HEK293 (cell line): ENCODE measurements around the gene SETD3.
A peak's percentile ranks its signal among the peaks of the same experiment; 100 is the strongest.

Source experiments
- CTCF ChIA-PET: fragments of 350-600 bp; formaldehyde crosslinking; extraction: SDS; loops from one replicate; lab custom pipeline; 2021; ENCODE audit warnings: antibody characterized with exemption; lab: Yijun Ruan, JAX
- POLR2A ChIA-PET: fragments of 300-600 bp; formaldehyde crosslinking; extraction: SDS; loops from one replicate; lab custom pipeline; 2020; ENCODE audit warnings: antibody characterized with exemption, inconsistent platforms; lab: Yijun Ruan, JAX
- H3K27ac ChIP-seq: fragments of 200-500 bp; sonication (Bioruptor generic); 2 replicates; pipeline ENCODE4 v1.5.1; 2014; ENCODE audit warnings: low read depth, low read length, control low read depth, inconsistent platforms; ENCODE audit errors: extremely low read depth
- H3K36me3 ChIP-seq, 2 experiments: fragments of 200-500 bp in 1 of 2; sonication (Bioruptor generic) in 1 of 2; 1 replicate in 1 of 2; 2 replicates in 1 of 2; pipeline ENCODE4 v1.5.1; 2014 to 2017; ENCODE audit warnings: inconsistent platforms in 2 of 2, low read length in 2 of 2; ENCODE audit not compliant: control insufficient read depth in 2 of 2, insufficient read depth in 1 of 2
- H3K4me1 ChIP-seq: fragments of 200-500 bp; sonication (Bioruptor generic); 2 replicates; pipeline ENCODE4 v1.5.1; 2014; ENCODE audit warnings: mild to moderate bottlenecking, low read length, inconsistent platforms; ENCODE audit not compliant: control insufficient read depth, insufficient read depth
- H3K4me3 ChIP-seq: 2 replicates; pipeline ENCODE4 v1.5.1; 2011; ENCODE audit warnings: low read depth, mild to moderate bottlenecking, control low read depth, low read length, moderate library complexity
- H3K9me3 ChIP-seq: fragments of 200-500 bp; sonication (Bioruptor generic); 2 replicates; pipeline ENCODE4 v1.5.1; 2014; ENCODE audit warnings: low read depth, low read length, inconsistent platforms; ENCODE audit not compliant: control insufficient read depth, insufficient read depth
- ZFHX2 ChIP-seq: fragments of 450-650 bp; formaldehyde crosslinking; conservative IDR thresholded peaks from 2 replicates; pipeline ENCODE4 v1.5.1; 2016; ENCODE audit warnings: missing biosample characterization, missing genetic modification characterization
- ZNF174 ChIP-seq: fragments of 450-650 bp; formaldehyde crosslinking; IDR thresholded peaks from 2 replicates; pipeline ENCODE4 v1.5.0; 2017; ENCODE audit warnings: missing biosample characterization, mild to moderate bottlenecking, missing genetic modification characterization
- ZNF266 ChIP-seq: fragments of 450-650 bp; formaldehyde crosslinking; IDR thresholded peaks from 2 replicates; pipeline ENCODE4 v1.5.1; 2016; ENCODE audit warnings: missing biosample characterization, missing genetic modification characterization, low read depth
- ZNF426 ChIP-seq: fragments of 450-650 bp; formaldehyde crosslinking; IDR thresholded peaks from 2 replicates; pipeline ENCODE4 v1.5.1; 2017; ENCODE audit warnings: missing biosample characterization, missing genetic modification characterization, mild to moderate bottlenecking, inconsistent platforms, moderate library complexity
- ZNF654 ChIP-seq: fragments of 450-650 bp; formaldehyde crosslinking; IDR thresholded peaks from 2 replicates; pipeline ENCODE4 v1.5.1; 2016; ENCODE audit warnings: low read depth, missing biosample characterization, missing genetic modification characterization
- ZNF707 ChIP-seq: fragments of 450-650 bp; formaldehyde crosslinking; IDR thresholded peaks from 2 replicates; pipeline ENCODE4 v1.5.1; 2016; ENCODE audit warnings: missing biosample characterization, missing genetic modification characterization
- TF ChIP-seq, protein P1 (sequence below): fragments of 450-650 bp; formaldehyde crosslinking; IDR thresholded peaks from 2 replicates; pipeline ENCODE4 v1.5.1; 2016; ENCODE audit warnings: missing biosample characterization, missing genetic modification characterization
- TF ChIP-seq, protein P2 (sequence below): fragments of 450-650 bp; formaldehyde crosslinking; IDR thresholded peaks from 2 replicates; pipeline ENCODE4 v1.5.1; 2016; ENCODE audit warnings: missing biosample characterization, missing genetic modification characterization
- TF ChIP-seq, protein P3 (sequence below): fragments of 450-650 bp; formaldehyde crosslinking; IDR thresholded peaks from 2 replicates; pipeline ENCODE4 v1.5.1; 2016; ENCODE audit warnings: missing biosample characterization, missing genetic modification characterization
- TF ChIP-seq, protein P4 (sequence below): fragments of 450-650 bp; formaldehyde crosslinking; IDR thresholded peaks from 2 replicates; pipeline ENCODE4 v1.5.1; 2017; ENCODE audit warnings: missing biosample characterization, missing genetic modification characterization
- TF ChIP-seq, protein P5 (sequence below): fragments of 450-650 bp; formaldehyde crosslinking; IDR thresholded peaks from 2 replicates; pipeline ENCODE4 v1.5.1; 2017; ENCODE audit warnings: missing biosample characterization, missing genetic modification characterization
- TF ChIP-seq, protein P6 (sequence below): fragments of 450-650 bp; formaldehyde crosslinking; IDR thresholded peaks from 2 replicates; pipeline ENCODE4 v1.5.1; 2016; ENCODE audit warnings: missing biosample characterization, missing genetic modification characterization
- TF ChIP-seq, protein P7 (sequence below): fragments of 450-650 bp; formaldehyde crosslinking; IDR thresholded peaks from 2 replicates; pipeline ENCODE4 v1.5.1; 2017; ENCODE audit warnings: missing biosample characterization, missing genetic modification characterization
- TF ChIP-seq, protein P8 (sequence below): fragments of 450-650 bp; formaldehyde crosslinking; IDR thresholded peaks from 2 replicates; pipeline ENCODE4 v1.5.1; 2016; ENCODE audit warnings: missing biosample characterization, missing genetic modification characterization
- TF ChIP-seq, protein P9 (sequence below): fragments of 450-650 bp; formaldehyde crosslinking; IDR thresholded peaks from 2 replicates; pipeline ENCODE4 v1.5.1; 2016; ENCODE audit warnings: missing biosample characterization, missing genetic modification characterization

SETD3 gene

DNA sequence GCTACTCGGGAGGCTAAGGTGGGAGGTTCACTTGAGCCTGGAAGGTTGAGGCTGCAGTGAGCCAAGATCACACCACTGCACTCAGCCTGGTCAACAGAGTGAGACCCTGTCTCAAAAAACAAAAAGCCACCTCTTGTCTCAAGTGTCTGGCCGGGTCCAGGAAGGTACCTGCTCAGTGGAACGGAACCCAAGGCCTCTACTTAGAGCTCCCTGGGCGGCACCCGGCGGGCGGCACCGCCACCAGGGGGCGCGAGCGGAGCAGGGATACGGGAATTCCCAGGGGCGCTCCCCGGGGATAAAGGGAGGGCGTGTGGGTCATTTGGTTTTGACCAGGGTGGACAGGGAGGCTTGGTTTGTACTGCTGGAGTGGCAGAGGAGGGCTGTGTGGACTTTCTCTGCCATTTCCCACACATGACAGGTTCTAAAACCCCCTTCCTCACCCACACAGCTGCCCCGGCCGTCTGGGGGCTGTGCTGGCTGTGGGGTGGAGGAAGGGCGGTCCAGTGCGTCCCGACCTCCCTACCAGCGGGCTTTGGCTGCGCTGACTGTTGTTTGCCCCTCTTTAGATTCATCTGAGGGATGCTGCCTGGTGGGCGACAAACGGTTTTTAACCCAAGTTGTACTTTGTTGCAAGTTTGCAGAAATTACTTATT is 91.4 kb downstream of the SETD3 start (continued):
- TF ChIP-seq, protein P1, sequence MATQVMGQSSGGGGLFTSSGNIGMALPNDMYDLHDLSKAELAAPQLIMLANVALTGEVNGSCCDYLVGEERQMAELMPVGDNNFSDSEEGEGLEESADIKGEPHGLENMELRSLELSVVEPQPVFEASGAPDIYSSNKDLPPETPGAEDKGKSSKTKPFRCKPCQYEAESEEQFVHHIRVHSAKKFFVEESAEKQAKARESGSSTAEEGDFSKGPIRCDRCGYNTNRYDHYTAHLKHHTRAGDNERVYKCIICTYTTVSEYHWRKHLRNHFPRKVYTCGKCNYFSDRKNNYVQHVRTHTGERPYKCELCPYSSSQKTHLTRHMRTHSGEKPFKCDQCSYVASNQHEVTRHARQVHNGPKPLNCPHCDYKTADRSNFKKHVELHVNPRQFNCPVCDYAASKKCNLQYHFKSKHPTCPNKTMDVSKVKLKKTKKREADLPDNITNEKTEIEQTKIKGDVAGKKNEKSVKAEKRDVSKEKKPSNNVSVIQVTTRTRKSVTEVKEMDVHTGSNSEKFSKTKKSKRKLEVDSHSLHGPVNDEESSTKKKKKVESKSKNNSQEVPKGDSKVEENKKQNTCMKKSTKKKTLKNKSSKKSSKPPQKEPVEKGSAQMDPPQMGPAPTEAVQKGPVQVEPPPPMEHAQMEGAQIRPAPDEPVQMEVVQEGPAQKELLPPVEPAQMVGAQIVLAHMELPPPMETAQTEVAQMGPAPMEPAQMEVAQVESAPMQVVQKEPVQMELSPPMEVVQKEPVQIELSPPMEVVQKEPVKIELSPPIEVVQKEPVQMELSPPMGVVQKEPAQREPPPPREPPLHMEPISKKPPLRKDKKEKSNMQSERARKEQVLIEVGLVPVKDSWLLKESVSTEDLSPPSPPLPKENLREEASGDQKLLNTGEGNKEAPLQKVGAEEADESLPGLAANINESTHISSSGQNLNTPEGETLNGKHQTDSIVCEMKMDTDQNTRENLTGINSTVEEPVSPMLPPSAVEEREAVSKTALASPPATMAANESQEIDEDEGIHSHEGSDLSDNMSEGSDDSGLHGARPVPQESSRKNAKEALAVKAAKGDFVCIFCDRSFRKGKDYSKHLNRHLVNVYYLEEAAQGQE (tag by site-specific recombination), result no peak
- TF ChIP-seq ZFHX2 (peak; percentile 45), ZNF654 (peak; percentile 44)
- TF ChIP-seq, protein P2, sequence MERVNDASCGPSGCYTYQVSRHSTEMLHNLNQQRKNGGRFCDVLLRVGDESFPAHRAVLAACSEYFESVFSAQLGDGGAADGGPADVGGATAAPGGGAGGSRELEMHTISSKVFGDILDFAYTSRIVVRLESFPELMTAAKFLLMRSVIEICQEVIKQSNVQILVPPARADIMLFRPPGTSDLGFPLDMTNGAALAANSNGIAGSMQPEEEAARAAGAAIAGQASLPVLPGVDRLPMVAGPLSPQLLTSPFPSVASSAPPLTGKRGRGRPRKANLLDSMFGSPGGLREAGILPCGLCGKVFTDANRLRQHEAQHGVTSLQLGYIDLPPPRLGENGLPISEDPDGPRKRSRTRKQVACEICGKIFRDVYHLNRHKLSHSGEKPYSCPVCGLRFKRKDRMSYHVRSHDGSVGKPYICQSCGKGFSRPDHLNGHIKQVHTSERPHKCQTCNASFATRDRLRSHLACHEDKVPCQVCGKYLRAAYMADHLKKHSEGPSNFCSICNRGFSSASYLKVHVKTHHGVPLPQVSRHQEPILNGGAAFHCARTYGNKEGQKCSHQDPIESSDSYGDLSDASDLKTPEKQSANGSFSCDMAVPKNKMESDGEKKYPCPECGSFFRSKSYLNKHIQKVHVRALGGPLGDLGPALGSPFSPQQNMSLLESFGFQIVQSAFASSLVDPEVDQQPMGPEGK (tag by site-specific recombination), result peak; percentile 47; the same call in 1 of the 2 replicates
- TF ChIP-seq, protein P3, sequence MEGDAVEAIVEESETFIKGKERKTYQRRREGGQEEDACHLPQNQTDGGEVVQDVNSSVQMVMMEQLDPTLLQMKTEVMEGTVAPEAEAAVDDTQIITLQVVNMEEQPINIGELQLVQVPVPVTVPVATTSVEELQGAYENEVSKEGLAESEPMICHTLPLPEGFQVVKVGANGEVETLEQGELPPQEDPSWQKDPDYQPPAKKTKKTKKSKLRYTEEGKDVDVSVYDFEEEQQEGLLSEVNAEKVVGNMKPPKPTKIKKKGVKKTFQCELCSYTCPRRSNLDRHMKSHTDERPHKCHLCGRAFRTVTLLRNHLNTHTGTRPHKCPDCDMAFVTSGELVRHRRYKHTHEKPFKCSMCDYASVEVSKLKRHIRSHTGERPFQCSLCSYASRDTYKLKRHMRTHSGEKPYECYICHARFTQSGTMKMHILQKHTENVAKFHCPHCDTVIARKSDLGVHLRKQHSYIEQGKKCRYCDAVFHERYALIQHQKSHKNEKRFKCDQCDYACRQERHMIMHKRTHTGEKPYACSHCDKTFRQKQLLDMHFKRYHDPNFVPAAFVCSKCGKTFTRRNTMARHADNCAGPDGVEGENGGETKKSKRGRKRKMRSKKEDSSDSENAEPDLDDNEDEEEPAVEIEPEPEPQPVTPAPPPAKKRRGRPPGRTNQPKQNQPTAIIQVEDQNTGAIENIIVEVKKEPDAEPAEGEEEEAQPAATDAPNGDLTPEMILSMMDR (tag by site-specific recombination), result peak; percentile 48
- TF ChIP-seq, protein P4, sequence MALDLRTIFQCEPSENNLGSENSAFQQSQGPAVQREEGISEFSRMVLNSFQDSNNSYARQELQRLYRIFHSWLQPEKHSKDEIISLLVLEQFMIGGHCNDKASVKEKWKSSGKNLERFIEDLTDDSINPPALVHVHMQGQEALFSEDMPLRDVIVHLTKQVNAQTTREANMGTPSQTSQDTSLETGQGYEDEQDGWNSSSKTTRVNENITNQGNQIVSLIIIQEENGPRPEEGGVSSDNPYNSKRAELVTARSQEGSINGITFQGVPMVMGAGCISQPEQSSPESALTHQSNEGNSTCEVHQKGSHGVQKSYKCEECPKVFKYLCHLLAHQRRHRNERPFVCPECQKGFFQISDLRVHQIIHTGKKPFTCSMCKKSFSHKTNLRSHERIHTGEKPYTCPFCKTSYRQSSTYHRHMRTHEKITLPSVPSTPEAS (tag by site-specific recombination), result no peak

DNA sequence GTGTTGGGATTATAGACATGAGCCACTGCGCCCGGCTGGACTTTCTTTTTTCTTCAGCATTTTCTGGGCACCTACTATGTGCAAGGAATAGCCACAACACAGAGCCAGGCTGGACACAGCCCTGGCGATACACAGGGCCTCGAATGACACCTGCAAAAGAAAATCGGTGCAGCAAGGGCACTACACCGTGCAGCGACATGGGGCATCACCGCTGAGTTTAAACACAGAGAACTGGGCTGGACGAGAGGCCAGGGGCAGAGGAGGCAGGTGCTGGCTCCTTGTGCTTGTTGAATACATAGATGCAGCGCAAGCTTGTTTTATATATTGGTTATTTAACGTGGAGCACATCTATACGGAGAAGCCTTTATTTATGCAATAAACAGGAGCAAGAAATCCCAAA is 92.4 kb downstream of the SETD3 start:
- H3K9me3 ChIP-seq, result no peaks in the 10 kb centered on the region
- H3K36me3 ChIP-seq, result no peaks in the 10 kb centered on the region
- CTCF ChIA-PET, result interaction anchor here (0.5 to 11.8 kb wide), 20 partner anchors 9 to 497 kb away, joined by 3 to 175 read pairs (median 5); no protein-coding TSS in a partner anchor
- POLR2A ChIA-PET, result no interaction called here
- H3K4me3 ChIP-seq, result no peak overlapping the region
- H3K27ac ChIP-seq, result no peak overlapping the region
- no peaks in the 10 kb centered on the region for H3K4me1 ChIP-seq
- TF ChIP-seq, protein P5, sequence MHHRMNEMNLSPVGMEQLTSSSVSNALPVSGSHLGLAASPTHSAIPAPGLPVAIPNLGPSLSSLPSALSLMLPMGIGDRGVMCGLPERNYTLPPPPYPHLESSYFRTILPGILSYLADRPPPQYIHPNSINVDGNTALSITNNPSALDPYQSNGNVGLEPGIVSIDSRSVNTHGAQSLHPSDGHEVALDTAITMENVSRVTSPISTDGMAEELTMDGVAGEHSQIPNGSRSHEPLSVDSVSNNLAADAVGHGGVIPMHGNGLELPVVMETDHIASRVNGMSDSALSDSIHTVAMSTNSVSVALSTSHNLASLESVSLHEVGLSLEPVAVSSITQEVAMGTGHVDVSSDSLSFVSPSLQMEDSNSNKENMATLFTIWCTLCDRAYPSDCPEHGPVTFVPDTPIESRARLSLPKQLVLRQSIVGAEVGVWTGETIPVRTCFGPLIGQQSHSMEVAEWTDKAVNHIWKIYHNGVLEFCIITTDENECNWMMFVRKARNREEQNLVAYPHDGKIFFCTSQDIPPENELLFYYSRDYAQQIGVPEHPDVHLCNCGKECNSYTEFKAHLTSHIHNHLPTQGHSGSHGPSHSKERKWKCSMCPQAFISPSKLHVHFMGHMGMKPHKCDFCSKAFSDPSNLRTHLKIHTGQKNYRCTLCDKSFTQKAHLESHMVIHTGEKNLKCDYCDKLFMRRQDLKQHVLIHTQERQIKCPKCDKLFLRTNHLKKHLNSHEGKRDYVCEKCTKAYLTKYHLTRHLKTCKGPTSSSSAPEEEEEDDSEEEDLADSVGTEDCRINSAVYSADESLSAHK (tag by site-specific recombination), result no peak
- TF ChIP-seq ZNF266 (tag by site-specific recombination) (no peak), ZNF174 (tag by site-specific recombination) (no peak), ZNF707 (tag by site-specific recombination) (no peak), ZNF426 (tag by site-specific recombination) (no peak)
- TF ChIP-seq, protein P6, sequence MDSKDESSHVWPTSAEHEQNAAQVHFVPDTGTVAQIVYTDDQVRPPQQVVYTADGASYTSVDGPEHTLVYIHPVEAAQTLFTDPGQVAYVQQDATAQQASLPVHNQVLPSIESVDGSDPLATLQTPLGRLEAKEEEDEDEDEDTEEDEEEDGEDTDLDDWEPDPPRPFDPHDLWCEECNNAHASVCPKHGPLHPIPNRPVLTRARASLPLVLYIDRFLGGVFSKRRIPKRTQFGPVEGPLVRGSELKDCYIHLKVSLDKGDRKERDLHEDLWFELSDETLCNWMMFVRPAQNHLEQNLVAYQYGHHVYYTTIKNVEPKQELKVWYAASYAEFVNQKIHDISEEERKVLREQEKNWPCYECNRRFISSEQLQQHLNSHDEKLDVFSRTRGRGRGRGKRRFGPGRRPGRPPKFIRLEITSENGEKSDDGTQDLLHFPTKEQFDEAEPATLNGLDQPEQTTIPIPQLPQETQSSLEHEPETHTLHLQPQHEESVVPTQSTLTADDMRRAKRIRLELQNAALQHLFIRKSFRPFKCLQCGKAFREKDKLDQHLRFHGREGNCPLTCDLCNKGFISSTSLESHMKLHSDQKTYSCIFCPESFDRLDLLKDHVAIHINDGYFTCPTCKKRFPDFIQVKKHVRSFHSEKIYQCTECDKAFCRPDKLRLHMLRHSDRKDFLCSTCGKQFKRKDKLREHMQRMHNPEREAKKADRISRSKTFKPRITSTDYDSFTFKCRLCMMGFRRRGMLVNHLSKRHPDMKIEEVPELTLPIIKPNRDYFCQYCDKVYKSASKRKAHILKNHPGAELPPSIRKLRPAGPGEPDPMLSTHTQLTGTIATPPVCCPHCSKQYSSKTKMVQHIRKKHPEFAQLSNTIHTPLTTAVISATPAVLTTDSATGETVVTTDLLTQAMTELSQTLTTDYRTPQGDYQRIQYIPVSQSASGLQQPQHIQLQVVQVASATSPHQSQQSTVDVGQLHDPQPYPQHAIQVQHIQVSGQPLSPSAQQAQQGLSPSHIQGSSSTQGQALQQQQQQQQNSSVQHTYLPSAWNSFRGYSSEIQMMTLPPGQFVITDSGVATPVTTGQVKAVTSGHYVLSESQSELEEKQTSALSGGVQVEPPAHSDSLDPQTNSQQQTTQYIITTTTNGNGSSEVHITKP, result no peak
- TF ChIP-seq, protein P7, sequence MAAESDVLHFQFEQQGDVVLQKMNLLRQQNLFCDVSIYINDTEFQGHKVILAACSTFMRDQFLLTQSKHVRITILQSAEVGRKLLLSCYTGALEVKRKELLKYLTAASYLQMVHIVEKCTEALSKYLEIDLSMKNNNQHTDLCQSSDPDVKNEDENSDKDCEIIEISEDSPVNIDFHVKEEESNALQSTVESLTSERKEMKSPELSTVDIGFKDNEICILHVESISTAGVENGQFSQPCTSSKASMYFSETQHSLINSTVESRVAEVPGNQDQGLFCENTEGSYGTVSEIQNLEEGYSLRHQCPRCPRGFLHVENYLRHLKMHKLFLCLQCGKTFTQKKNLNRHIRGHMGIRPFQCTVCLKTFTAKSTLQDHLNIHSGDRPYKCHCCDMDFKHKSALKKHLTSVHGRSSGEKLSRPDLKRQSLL (tag by site-specific recombination), result no peak
- TF ChIP-seq, protein P8, sequence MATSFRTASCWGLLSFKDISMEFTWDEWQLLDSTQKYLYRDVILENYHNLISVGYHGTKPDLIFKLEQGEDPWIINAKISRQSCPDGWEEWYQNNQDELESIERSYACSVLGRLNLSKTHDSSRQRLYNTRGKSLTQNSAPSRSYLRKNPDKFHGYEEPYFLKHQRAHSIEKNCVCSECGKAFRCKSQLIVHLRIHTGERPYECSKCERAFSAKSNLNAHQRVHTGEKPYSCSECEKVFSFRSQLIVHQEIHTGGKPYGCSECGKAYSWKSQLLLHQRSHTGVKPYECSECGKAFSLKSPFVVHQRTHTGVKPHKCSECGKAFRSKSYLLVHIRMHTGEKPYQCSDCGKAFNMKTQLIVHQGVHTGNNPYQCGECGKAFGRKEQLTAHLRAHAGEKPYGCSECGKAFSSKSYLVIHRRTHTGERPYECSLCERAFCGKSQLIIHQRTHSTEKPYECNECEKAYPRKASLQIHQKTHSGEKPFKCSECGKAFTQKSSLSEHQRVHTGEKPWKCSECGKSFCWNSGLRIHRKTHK (tag by site-specific recombination), result no peak
- TF ChIP-seq, protein P9, sequence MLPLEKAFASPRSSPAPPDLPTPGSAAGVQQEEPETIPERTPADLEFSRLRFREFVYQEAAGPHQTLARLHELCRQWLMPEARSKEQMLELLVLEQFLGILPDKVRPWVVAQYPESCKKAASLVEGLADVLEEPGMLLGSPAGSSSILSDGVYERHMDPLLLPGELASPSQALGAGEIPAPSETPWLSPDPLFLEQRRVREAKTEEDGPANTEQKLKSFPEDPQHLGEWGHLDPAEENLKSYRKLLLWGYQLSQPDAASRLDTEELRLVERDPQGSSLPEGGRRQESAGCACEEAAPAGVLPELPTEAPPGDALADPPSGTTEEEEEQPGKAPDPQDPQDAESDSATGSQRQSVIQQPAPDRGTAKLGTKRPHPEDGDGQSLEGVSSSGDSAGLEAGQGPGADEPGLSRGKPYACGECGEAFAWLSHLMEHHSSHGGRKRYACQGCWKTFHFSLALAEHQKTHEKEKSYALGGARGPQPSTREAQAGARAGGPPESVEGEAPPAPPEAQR (tag by site-specific recombination), result no peak
